HG03342 (cell line): Measurements from ENCODE around the gene SLCO2A1.

Experiments
- ATAC-seq: cut with Tn5 transposase; IDR thresholded peaks from one replicate; pipeline ENCODE4 v1.9.1; 2021; ENCODE audit warnings: mild to moderate bottlenecking, moderate library complexity; ENCODE audit not compliant: unreplicated experiment

Gene SLCO2A1

DNA sequence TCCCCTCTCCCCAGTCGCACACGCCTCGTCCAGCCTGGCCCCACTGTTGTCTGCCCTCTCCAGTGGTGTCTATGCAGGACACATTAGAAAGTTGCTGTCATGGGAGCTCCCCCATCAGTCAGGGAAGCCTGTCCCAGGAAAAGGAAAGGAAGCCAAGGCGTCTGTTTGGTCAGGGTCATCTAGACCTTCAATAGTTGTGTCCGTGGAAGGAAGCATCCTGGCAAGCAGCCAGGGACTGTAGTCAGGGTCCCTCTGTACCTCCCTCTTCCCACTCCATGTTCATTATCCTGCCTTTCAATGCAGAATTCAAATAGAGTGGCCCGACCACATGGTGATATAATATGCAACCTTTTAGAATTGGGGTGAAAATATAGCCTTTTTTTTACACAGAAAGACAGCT, 73.4 kb downstream of the SLCO2A1 start:
- no peak for ATAC-seq

DNA sequence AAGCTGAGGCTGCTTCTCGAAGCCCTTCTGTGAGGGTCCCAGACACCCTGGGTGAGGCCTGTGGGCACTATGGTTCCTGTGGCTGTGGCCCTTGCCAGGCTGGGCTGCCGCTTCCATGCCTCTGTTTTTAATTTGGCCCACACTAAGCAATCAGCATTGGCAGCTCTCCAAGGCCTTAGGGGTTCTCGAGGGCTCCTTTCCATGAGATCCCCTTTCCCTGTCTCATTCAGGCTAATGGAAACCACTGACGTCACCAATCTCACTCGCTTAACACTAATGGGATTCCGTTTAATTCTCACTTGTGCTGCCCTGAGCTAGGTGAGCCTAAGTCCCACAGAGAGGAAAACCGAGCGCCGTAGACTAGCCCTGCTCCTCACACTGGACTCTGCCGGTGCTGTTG, 73.8 kb downstream of the SLCO2A1 start:
- ATAC-seq: no peak

DNA sequence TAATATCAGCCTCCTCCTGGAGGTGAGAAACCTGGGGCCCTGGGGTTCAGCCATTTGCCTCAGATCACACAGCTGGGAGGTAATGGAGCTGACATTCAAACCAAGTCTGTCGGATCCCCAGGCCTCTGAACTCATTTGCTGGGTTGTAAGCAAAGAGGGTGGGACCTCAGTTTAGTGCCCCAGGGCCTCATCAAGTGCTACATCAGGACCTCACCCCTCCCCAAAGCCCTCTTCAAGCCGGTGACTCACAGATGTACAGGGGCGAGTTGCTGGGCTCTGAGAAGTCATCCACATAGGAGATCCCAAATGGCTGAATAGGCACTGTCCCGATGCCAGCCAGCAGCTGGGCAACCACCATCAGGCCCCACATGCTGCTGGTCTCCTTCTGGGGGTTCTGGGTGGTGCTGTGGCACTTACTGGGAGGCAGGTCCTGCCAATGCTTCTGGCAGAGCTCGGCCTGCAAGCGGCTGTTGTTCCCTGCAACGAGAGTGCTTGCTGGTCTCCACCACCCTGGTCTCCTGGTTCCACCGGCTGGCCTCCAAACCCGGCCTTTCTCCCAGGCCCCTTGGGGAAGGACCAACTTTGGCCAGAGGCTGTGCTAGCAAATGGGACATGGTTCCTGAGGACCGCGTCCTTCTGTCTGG, 74.9 kb downstream of the SLCO2A1 start:
- no peak for ATAC-seq

DNA sequence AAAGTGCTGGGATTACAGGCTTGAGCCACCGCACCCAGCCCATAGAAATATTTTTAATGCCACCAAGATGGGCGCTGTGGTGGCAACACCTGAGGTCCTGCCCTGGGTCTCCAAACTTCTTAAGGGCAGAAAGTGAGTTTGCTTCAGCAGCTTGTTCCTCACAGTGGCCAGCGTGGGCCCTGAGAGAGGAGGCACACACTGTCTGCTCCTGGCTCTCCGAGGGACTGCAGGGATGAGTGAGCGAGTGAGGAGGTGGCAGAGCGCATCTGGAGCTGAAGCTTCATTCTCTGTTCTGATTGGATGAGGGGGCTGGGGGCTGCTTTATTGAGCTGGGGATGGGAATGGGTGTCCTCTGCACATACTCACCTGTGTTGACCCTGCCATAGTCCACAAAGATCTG, 76.4 kb downstream of the SLCO2A1 start:
- no peak for ATAC-seq

DNA sequence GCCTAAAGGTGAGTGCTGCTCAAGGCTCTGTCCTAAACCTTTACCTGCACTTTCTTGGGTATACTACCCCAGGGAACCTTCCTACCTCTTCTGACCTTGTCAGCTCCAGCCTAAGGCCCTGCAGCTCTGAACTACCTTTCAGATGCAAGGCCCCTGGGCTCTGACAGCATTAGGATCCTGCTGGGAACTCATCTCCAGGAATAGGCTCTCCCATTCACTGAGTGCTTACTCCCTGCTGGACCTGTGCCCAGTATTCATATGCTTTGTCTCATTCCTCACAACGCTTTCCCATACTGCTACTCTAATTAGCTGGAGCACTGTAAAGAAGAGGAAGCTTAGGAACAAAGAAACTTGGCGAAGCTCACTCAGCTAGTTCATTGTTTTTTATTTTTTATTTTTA, 80.3 kb downstream of the SLCO2A1 start:
- ATAC-seq: no peak

DNA sequence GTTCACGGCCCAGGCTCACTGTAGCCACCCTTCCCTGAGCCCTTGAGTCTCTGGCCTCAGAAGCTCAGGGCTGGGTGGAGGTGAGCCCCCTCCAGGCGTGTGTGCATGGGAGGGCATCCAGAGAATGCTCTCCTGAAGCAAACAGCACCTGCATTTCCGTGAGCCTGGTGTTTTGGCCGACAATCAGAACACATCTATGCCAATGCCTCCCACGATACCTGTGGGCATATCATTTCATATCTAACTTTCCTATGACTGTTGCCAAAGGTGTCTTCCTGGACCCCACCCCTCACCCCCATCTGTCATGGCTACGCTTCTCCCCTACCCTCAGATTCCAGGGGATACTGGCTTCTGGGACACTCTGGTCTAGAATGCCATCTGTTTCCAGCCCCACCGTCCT, 80.7 kb downstream of the SLCO2A1 start:
- no peak for ATAC-seq

DNA sequence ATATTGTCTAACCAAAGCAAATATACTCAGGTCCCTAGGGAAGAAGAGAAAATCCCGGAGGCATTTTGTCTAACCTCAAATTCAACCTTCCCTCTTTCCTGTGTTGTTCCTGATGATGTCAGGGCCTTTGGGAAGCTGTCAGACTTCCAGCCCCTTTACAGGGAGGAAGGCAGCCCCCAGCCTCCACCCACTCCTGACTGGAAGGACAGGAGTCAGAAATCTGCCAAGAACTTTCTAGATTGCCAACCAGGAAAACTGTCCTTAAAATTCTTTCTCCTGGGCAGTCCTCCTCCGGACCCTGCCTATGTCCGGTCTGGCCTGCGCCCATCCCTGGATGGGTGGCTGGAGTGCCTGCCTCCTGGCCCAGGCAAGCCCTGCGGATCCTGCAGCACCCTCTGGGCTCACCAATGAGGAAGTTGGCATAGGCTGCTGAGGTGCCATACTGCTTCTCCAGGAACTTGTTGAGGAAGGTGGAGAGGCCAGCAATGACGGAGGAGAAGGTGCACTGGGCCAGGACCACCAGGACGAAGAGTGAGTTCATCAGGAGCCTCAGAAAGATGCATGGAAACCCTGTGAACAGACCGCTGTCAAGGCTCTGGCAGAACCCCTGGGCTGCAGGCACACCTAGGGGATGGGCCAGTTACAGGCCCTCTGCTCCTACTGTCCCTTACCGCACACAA, 81.5 kb downstream of the SLCO2A1 start:
- no peak for ATAC-seq

DNA sequence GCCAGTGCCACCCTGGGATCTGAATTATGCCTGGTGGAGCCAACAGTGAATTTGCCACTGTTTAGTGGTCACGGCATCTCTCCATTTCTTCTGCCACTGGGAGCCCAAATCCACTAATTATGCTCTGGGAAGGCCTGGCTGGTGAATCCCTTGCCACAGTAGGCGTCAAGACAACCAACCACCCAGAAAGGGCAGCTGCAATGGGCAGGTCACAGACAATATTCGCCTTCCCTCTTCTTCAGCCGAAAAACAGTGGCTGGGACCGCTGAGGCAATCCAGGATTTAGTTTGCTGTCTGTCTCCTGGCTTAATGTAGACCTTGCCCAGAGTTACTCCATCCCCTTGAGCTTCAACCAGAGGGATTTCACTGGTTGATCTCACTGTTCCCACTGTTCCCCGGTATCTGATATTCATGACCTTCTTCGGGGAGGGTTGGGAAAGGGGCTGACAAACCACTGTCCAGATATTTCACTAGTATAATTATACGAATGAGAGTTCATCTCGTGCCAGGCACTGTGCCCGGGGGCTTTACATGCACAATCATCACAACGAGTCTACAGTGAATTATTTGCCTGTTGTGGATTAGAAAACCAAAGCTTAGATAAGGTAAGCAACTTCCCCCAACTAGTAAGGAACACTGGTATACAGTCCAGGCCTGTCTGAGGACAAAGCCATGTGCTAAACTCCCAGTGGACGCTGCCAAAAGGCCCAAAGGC, 84.2 kb downstream of the SLCO2A1 start:
- no peak for ATAC-seq

DNA sequence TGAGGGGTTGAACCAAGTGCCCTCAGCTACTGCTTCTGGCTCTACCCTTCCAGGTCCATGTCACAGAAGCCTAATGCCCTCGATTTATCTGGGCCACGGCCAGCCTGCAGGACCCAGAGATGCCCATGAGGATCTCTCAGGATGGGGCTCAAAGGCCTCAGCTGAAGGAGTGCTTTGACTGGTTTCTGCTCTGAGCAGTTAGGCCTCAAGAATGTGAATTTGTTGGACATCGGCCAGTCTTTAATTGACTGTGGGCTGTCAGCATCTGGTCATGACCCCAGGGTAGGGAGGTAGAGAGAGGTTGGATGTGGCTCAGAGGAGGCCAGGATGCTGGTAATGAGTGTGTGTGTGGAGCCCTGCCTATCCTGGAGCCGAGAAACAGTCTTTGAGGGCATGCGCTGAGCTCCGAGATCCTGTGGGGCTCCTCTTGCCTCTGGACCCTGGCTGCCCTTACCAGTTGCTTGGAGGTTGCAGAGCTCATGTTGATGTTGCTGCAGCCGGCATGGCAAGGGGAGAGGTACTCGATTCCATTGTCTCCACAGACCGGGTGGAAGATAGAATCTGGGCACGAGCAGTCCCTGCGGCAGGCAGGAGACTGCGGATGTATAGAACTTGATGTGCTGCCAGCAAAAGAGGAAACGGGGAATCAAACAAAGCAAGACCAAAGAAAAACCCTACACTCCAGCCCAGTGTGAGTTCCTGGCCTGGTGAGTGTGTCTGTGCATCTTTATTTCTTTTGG, 84.9 kb downstream of the SLCO2A1 start:
- ATAC-seq: no peak

DNA sequence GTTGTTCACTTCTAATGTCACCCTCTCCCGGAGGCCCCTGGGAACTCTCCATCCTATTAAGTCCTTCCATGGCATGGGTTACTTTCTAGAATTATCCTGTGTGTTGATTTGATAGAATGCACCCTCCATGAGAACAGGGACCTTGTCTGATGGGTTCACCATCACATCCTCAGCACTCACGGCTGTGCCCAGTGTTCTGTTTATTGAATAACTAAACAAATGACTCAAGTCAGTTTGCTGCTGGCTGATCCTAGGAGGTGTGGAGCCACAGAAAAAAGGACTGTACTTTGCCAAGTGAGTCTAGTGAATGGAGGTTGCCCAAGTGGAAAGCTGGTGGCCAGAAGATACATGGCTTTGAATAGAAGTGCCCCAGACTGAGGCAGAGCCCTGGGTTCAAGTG, 85.5 kb downstream of the SLCO2A1 start:
- no peak for ATAC-seq

DNA sequence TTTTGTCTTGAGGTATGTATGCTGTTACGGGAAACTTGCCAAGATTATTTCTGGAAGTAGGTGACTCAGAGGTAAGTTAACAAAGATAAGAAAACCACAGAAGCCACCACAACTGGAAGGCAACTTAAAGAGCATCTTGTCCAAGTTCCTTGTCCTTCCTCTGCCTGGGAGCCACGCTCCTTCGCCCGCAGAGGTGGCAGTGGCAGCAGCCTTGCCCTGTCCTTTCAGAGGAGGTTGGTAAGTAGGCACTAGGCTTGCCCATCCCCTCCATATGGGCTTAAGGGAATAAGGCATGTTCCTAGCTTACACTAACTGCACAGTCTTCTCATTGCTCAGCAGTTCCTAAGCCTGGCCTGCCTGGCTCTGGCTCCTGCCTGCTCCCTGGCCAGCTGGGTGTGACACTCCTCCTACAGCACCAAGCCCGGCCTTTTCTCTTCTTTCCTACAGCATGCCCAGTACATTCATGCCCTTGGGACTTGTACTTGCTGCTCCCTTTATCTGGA, 86.0 kb downstream of the SLCO2A1 start:
- no peak for ATAC-seq

DNA sequence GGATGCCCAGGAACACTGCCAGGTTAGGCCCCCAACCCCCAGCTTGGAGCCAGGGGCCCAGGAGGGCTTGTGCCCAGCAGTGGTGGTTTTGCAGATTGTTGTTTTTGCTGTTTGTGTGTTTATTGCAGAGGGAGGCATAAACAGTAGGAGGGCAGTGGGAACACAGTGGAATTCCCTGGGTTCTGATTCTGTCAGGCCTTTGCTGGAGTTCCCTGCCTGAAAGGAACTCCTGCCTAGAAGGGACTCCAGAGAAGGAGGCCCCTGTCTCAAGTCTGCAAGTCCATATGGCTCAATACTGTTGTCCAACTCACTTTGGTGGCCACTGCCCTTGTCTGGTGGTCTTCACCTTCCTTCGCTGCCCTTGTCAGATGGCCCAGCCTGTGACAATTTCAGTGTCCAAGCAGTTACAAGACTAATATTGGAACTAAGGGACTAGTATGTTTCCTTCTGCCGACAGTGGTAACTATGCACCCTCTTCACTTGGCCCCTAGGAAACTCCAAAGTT, 86.6 kb downstream of the SLCO2A1 start:
- ATAC-seq: no peak

DNA sequence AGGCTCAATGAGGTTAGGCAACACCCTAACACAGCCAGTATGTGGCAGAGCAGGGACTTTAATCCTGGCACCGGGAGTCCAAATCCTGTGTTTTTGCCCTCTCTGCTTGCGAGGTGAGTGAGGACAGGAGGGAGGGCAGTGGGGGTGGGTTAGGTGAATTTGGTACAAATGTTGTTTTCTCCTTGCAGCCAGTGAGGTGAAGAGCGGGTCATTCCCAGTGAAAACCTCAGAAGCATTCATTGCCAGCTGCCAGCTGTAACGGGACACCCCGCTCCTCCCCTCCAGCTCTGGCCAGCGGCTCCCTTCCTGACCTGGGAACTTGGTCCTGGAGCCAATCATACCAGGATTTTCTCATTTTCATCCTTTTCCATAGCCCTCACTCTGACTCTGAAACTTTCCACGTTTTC, 88.3 kb downstream of the SLCO2A1 start:
- ATAC-seq: no peak

DNA sequence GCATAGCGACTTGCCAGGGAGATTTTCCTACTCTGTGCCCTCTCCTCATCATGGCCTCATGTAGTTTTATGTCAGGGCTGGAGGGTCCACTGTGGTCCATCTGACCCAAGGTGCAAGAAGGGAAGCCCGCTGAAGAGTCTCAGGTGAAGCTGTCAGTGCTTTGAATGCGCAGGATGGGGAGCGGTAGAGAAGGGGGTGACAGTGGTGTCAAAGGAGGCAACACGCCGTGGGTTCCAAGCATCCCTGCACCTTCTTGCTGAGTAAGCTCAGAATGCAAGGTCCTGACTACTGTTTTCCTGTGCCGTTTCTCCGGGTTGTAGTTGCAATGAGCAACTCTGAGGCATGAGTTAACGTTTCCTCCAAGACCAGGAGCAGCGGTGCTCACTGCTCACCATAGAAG, 89.2 kb downstream of the SLCO2A1 start:
- ATAC-seq: no peak

DNA sequence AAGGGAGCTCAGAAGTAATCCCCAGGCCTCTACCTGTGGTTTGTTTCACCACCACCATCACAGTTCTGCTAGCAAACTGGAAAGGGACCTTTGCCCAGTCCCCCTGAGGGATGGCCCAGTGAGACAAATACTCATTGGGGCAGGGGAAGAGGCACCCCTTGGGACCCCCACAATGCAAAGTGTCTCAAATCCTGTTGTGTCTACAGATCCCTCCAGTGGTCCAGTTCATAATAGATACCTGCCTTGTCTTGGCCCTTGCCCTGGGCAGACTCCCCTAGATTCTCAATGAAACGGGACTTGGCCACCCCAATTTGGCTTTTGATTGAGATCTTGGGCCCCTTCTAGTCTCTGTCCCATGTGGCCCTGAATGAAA, 90.3 kb downstream of the SLCO2A1 start:
- no peak for ATAC-seq

DNA sequence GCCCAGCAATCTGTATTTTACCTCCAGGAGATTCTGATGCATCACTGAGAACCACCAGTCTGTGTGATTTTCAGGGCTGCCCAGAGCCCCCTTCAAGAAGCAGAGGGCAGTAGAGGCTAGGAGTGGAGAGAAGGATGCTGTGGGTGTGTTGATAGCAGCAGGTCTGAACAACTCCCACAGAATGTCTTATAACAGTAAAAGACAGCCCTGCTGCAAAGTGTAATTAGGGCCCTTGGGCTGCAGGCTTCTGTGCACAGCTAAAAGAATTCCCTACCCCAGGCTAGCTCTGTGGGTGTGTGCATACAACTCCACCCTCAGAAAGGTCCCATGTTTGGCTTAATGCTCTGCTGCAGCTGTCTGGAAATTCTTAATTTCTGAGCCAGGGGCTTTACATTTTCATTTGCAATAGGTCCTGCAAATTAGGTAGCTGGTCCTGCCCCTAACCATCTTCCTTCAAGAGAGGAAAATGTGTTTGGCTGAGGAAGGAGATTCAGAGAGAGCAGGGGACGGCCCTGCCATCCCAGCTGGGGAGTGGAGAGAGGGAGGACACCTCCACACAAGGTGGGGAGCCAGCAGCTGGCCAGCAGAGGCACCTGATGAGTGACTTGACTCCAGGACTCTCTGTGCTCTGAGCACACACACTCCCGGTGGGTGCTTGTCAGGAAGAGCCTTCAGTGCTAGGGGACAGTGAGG, 90.8 kb downstream of the SLCO2A1 start:
- no peak for ATAC-seq

DNA sequence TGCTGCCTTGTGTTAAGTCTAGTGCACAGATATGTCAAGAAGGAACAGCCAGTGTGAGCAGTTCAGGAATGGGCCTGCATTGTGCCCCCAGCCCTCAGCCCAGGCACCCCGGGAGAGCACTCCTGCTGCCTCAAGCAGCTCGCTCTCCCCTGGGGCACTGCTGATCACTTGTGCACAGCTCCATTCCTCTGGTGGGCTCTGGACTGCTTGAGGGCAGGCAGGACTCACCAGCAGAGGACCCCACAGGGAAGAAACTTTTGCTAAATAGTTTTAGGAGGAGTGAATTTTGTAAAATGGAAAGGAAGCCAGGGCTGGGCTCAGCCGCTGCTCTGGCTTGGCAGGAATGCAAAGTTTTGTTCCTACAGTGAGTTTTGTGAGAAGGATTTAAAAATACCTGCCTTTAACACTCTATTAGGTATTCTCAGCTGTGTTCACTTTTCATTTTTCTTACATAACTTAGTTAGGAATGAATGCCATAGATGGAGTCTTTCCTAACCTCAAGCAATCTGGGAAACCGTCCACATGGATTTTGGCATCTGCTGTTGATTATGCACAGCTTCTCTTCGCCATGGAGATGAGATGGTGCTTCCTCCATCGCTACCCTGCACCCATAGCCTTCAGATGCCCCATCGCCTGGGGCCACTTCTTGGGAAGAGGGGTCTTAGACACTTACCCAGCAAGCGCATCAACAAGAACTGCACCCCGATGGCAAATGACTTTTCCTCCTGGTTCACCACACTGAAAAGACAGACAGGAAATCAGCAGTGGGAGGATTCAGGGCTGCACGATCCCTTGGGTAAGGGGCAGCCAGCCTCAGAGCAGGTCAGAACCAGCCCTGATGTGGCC, 91.7 kb downstream of the SLCO2A1 start:
- ATAC-seq: no peak

DNA sequence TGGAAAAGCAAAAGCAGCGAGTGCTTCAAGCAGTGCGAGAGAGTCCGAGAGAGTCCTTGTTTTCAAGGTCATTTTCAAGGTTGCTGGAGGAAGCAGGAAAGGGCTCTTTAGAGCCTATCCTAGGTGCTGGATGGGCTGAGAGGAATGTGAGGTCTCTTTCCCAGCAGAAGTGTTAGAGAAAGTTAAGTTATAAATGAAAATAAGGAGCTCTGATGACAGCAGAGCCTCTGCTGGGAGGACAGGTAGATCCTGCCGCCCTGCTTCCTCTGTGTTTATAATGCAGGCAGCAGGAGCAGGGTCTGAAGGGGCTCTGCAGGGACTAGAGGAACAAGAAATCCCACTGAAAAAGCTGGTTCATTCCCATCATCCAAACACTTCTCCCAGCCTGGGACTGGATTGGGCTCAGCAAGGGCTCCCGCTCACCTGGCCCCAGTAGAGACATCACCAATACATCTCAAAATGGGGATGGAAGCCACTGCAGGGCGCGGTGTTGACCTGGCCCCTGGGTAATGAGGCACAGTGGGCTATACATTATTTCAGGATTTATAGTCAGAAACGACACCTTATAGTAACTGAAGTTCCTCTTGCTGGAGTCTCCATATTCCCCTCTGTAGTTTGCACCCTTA, 92.6 kb downstream of the SLCO2A1 start:
- ATAC-seq: no peak
